HepG2 (cell line): ENCODE data around the gene LSM14B. TPM values are rescaled to one million over a fixed set of nuclear protein-coding genes. Genes with fewer than 3 reads are reported as not detected.

Source experiments
- ATAC-seq: fragments of 200-7000 bp; cut with Tn5 transposase; 3 replicates; pipeline ENCODE4 v1.9.1; 2020; ENCODE audit warnings: mild to moderate bottlenecking, moderate library complexity
- BruUV-seq: library from RNA; stranded (reverse); fragments of 400-500 nt; replicated peaks from 2 replicates; lab custom pipeline; 2021; lab: Mats Ljungman, UMichigan
- CTCF ChIA-PET: fragments of 300-600 bp; formaldehyde crosslinking; extraction: SDS; loops from one replicate; lab custom pipeline; 2021; ENCODE audit warnings: low total read pairs, inconsistent platforms, low intra/inter-chr PET ratio; lab: Yijun Ruan, JAX
- POLR2A ChIA-PET: fragments of 350-600 bp; sonication (Branson Sonifier 250); formaldehyde crosslinking; loops from one replicate; lab custom pipeline; 2020; ENCODE audit warnings: antibody characterized with exemption, inconsistent platforms; lab: Yijun Ruan, JAX
- DNase-seq: peaks from one replicate; pipeline ENCODE4 v3.0.0-alpha.2; 2015; ENCODE audit warnings: low spot score
- FAIRE-seq: peaks from 3 replicates; lab custom pipeline; 2011; peaks lifted over from hg19 to GRCh38; lab: Jason Lieb, UNC
- H2AFZ ChIP-seq: one replicate; pipeline ENCODE4 v1.6.1; 2011; ENCODE audit warnings: low read length, inconsistent platforms
- H3K27ac ChIP-seq: fragments of 300-600 bp; 3 replicates; pipeline ENCODE4 v1.8.0; 2011; ENCODE audit warnings: mixed run types, mild to moderate bottlenecking, mixed read lengths, low read length, inconsistent platforms; ENCODE audit not compliant: insufficient read depth; ENCODE audit errors: extremely low read length
- H3K27me3 ChIP-seq, 2 experiments: fragments of 200-600 bp in 1 of 2; 2 replicates in 1 of 2; 3 replicates in 1 of 2; pipeline versions ENCODE4 v1.6.0 to v1.8.0; 2011; ENCODE audit warnings: low read length in 2 of 2, mild to moderate bottlenecking in 2 of 2, moderate library complexity in 2 of 2, inconsistent platforms in 1 of 2; ENCODE audit not compliant: insufficient read depth in 2 of 2, control insufficient read depth in 1 of 2
- H3K36me3 ChIP-seq, 2 experiments: fragments of 200-600 bp in 1 of 2; replicated peaks in 1 of 2; 2 replicates in 1 of 2; 3 replicates in 1 of 2; pipeline versions ENCODE4 v1.5.1 to v1.8.0; 2011; ENCODE audit warnings: low read length in 2 of 2, inconsistent platforms in 1 of 2; ENCODE audit not compliant: insufficient read depth in 2 of 2, control insufficient read depth in 1 of 2
- H3K4me1 ChIP-seq: 2 replicates; pipeline ENCODE4 v1.5.1; 2012; ENCODE audit warnings: low read length, inconsistent platforms; ENCODE audit not compliant: insufficient read depth
- H3K4me2 ChIP-seq: 2 replicates; pipeline ENCODE4 v1.6.0; 2011; ENCODE audit warnings: low read depth, low read length, inconsistent platforms
- H3K4me3 ChIP-seq, 3 experiments: fragments of 200-600 bp in 1 of 3; sonication (generic), shearing (Covaris generic) in 1 of 3; replicated peaks in 1 of 3; 2 replicates each; pipeline ENCODE4 v1.5.1; 2011 to 2016; ENCODE audit warnings: low read length in 3 of 3, inconsistent platforms in 2 of 3, low read depth in 2 of 3, mild to moderate bottlenecking in 2 of 3, control low read depth in 1 of 3, mixed read lengths in 1 of 3; ENCODE audit not compliant: insufficient read depth in 1 of 3
- H3K79me2 ChIP-seq: one replicate; pipeline ENCODE4 v1.6.1; 2011; ENCODE audit warnings: low read length, inconsistent platforms; ENCODE audit not compliant: insufficient read depth
- H3K9ac ChIP-seq: 2 replicates; pipeline ENCODE4 v1.6.0; 2011; ENCODE audit warnings: mild to moderate bottlenecking, low read depth, low read length, inconsistent platforms; ENCODE audit not compliant: insufficient read depth
- H3K9me3 ChIP-seq: 2 replicates; pipeline ENCODE4 v1.5.1; 2012; ENCODE audit warnings: mild to moderate bottlenecking, low read length
- H4K20me1 ChIP-seq: 2 replicates; pipeline ENCODE4 v1.6.0; 2011; ENCODE audit warnings: inconsistent platforms, mild to moderate bottlenecking, low read length, moderate library complexity; ENCODE audit not compliant: insufficient read depth
- NAIF1 ChIP-seq: sonication (generic); formaldehyde crosslinking; IDR thresholded peaks from 2 replicates; pipeline ENCODE4 v1.5.0; 2020; ENCODE audit warnings: mild to moderate bottlenecking, missing genetic modification reagents, borderline replicate concordance
- NCOR1 ChIP-seq: fragments of 200-600 bp; sonication (generic); IDR thresholded peaks from 2 replicates; pipeline ENCODE4 v1.7.0; 2017; ENCODE audit warnings: antibody characterized with exemption, low read length, borderline replicate concordance
- NPAS2 ChIP-seq: sonication (generic); formaldehyde crosslinking; IDR thresholded peaks from 2 replicates; pipeline ENCODE4 v1.8.0; 2022; ENCODE audit warnings: mild to moderate bottlenecking, missing genetic modification reagents, borderline replicate concordance
- PCBP2 ChIP-seq: fragments of 200-400 bp; formaldehyde crosslinking; optimal IDR thresholded peaks from 2 replicates; pipeline ENCODE3; 2018; ENCODE audit warnings: low read length, low read depth; ENCODE audit not compliant: poor library complexity, severe bottlenecking
- POLR2AphosphoS5 ChIP-seq: IDR thresholded peaks from 2 replicates; pipeline ENCODE4 v1.6.1; 2012; ENCODE audit warnings: low read depth, low read length
- RCOR2 ChIP-seq: IDR thresholded peaks from 2 replicates; pipeline ENCODE4 v1.6.1; 2016; ENCODE audit warnings: missing biosample characterization, missing genetic modification reagents
- TEF ChIP-seq: sonication (generic); formaldehyde crosslinking; IDR thresholded peaks from 2 replicates; pipeline ENCODE4 v1.5.0; 2020; ENCODE audit warnings: missing genetic modification reagents
- TRAFD1 ChIP-seq: sonication (generic); formaldehyde crosslinking; IDR thresholded peaks from 2 replicates; pipeline ENCODE4 v1.5.1; 2020; ENCODE audit warnings: missing genetic modification reagents, mild to moderate bottlenecking, borderline replicate concordance
- TRIM22 ChIP-seq: fragments of 450-650 bp; IDR thresholded peaks from 2 replicates; pipeline ENCODE4 v1.6.1; 2017
- ZBTB10 ChIP-seq: sonication (generic); formaldehyde crosslinking; IDR thresholded peaks from 2 replicates; pipeline ENCODE4 v1.4.0; 2020; ENCODE audit warnings: missing genetic modification reagents, borderline replicate concordance
- ZNF746 ChIP-seq: sonication (generic); formaldehyde crosslinking; IDR thresholded peaks from 2 replicates; pipeline ENCODE4 v1.8.0; 2022; ENCODE audit warnings: mild to moderate bottlenecking, missing genetic modification reagents
- ZNF766 ChIP-seq: sonication (generic); formaldehyde crosslinking; IDR thresholded peaks from 2 replicates; pipeline ENCODE4 v1.5.0; 2020; ENCODE audit warnings: missing genetic modification reagents, borderline replicate concordance
- ZSCAN5A ChIP-seq: sonication (generic); formaldehyde crosslinking; IDR thresholded peaks from 2 replicates; pipeline ENCODE4 v1.8.0; 2022; ENCODE audit warnings: mild to moderate bottlenecking, missing genetic modification reagents, borderline replicate concordance
- WGBS: methylation state at CpG from one replicate; pipeline ENCODE4 v1.1.6; 2017; ENCODE audit warnings: low lambda C conversion rate; 5-methylcytosine and 5-hydroxymethylcytosine counted together
- in situ Hi-C: cut with HindIII; loops from 2 replicates; pipeline ENCODE4 v1.10.0; 2017; ENCODE audit warnings: low pct_unique_long_range_greater_than_20kb; ENCODE audit not compliant: extremely low pct_ligation_motif_present
- intact Hi-C: fragments of 100-400 bp; cut with micrococcal nuclease; formaldehyde crosslinking; loops from one replicate; pipeline ENCODE4 v1.10.0; 2022; ENCODE audit not compliant: unreplicated experiment
- polyA plus RNA-seq, 8 experiments: library from polyadenylated mRNA; depleted of rRNA in 3 of 8; stranded (reverse) in 7 of 8; unstranded in 1 of 8; fragments of >200 nt; fragmentation: Illumina TruSeq in 4 of 8; extraction: Trizol in 4 of 8; gene quantifications; 2 replicates each; pipeline versions ENCODE4 v1.2.1 to v1.2.3, GENCODE V29; 2011 to 2016; ENCODE audit warnings: low read depth in 4 of 8, missing spikeins in 1 of 8, mixed read lengths in 1 of 8; ENCODE audit not compliant: insufficient read depth in 1 of 8
- total RNA-seq, 5 experiments: library from RNA; depleted of rRNA; stranded (reverse); fragments of >200 nt; fragmentation: Illumina TruSeq; extraction: Trizol; gene quantifications; 2 replicates each; pipeline ENCODE4 v1.2.3, GENCODE V29; 2016; ENCODE audit warnings: low read depth in 1 of 5

The LSM14B gene
- total and polyA plus RNA-seq, 2 of the 13 experiments (the other 11 are each of a cell fraction or from before 2014, with no cell fraction given), result 43.3 to 79.2 TPM

GRCh38 chr20:62156592-62157386, 34.5 kb downstream of the LSM14B start:
- Histone ChIP-seq H3K4me3 (peak overlapping the region in 1 of 3 experiments; percentile 44; a peak in 1 of 6 replicates), H3K9ac (peak overlapping the region; percentile 29), H3K9me3 (no peaks in the 10 kb centered on the region), H2AFZ (no peak overlapping the region), H3K79me2 (peaks cover 81% of the 10 kb centered on the region), H3K4me1 (peaks cover 37% of the 10 kb centered on the region), H3K4me2 (peak overlapping the region; percentile 56), H3K36me3 (peaks cover 31 to 73% of the 10 kb centered on the region in 2 experiments), H3K27me3 (no peaks in the 10 kb centered on the region), H4K20me1 (peaks cover 17% of the 10 kb centered on the region), H3K27ac (peak overlapping the region; percentile 56)
- DNase-seq (peak; percentile 78), FAIRE-seq (peak; percentile 8), ATAC-seq (peak; percentile 90)
- WGBS, result 59% methylated on average over 23 of the region's 24 CpGs
- CTCF ChIA-PET, result interaction anchor here (0.7 to 4.9 kb wide), 5 partner anchors 12 to 176 kb away, joined by 3 to 46 read pairs (median 3); no protein-coding TSS in a partner anchor
- no TSS peak for BruUV-seq
- in situ Hi-C loops, result no loop called here
- POLR2A ChIA-PET, result interaction anchor here (0.8 to 2.6 kb wide), 6 partner anchors 11 to 146 kb away, joined by 3 to 7 read pairs (median 4); no protein-coding TSS in a partner anchor
- intact Hi-C loops, result loop anchor here (1.0 to 5.0 kb wide), 2 partner anchors 34 to 145 kb away; partner anchors contain the start of gene LSM14B
- TF ChIP-seq TEF (CRISPR knock-in tag) (no peak), NAIF1 (no peak), PCBP2 (no peak), TRIM22 (no peak), ZNF746 (no peak), NCOR1 (no peak), POLR2AphosphoS5 (no peak), NPAS2 (CRISPR knock-in tag) (no peak), ZBTB10 (CRISPR knock-in tag) (no peak), TRAFD1 (CRISPR knock-in tag) (no peak), RCOR2 (no peak), ZNF766 (CRISPR knock-in tag) (no peak), ZSCAN5A (no peak)
